Sciatic nerve (tissue), 2 donors: Measurements from ENCODE around the gene SAE1. TPM values are rescaled to one million over a fixed set of nuclear protein-coding genes. Genes with fewer than 3 reads are reported as not detected.

Source experiments
- ATAC-seq: fragments of 200-7000 bp; cut with Tn5 transposase; one replicate; pipeline ENCODE4 v1.9.1; 2020; ENCODE audit warnings: mild to moderate bottlenecking, moderate library complexity
- DNase-seq: peaks from one replicate; pipeline ENCODE4 v3.0.0-alpha.2; 2020; ENCODE audit warnings: low spot score
- intact Hi-C: fragments of 100-400 bp; cut with DNase I; formaldehyde crosslinking; loops from one replicate; pipeline ENCODE4 v1.14.2; 2022
- total RNA-seq: library from RNA; stranded (reverse); fragmentation: NEBNext Ultra II Directional; extraction: Animal tissue kit (Norgen Biotek cat#: 25700); gene quantifications from one replicate; pipeline ENCODE4 v1.2.1, GENCODE V29; 2021
- donor health status: DM: no; HTN: no; CAD: no.
- donor health status: DM: no; HTN: no; CAD: no.

The SAE1 gene
- total RNA-seq, 1 donor from 2014 or later: 41.8 TPM

DNA sequence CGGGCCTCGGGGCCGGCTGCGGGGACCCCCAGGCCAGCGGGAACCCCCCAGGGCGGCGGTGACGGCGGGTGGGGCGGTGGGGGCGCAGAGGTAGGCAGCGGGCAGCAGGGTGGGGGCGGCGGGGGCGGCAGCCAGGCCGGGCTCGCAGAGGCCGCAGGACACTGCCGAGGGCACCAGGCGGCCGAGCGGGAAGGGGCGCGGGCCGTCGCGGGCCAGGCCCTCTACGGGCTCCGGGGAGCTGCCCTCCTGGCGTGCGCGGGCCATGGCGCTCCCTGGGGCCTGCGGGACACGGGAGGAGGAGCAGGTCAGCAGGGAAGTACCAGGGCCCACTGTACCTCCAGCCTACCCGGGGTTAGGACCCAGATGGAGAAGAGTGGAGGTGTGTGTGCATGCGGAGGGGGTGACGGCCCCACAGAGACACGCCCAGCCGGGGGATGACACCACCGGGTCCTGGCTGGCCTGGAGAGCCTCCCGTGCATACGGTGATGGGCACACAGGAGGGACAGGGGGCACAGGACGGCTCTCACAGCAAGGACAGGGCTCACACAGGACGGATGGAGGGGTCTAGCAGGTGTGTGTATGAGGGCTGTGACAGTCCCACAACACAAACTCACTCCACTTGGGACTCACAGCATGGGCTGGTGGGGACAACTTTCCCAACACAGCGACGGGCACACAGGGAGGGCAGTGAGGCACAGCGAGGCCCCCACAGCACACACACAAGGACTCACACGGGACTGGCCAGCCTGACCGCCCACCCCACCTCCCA lies 97.7 kb downstream of the SAE1 start:
- no peak for DNase-seq
- intact Hi-C loops: no loop called here
- ATAC-seq: no peak

DNA sequence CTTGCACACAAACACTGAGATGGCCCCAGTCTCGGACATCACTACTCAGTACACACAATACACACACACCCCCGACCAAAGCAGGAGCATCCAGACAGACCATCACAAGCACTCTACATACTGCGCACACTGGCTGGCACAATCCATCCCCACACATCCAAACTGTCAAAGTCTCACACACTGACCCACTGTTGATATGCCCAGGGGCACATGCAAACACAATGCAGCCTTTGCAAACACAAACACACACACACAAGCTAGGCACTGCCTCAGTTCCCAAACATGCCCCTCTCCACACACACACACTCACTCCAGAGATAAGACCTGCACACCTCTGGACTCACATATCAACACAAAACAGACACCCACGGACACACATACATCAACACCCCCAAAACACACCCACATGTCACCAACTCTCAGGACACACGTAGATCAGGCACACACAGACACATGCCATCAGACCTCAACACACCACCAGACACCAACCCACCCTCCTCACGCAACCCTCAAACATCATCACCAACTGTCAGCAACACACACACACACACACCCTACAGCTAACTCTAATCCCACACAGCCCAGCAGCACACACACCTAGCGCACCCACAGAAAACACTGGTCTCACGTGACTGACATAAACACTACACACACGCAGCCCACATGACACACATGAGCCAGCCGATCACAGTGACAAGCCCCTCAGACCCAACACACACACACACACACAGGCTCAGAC lies 98.5 kb downstream of the SAE1 start:
- DNase-seq: no peak
- intact Hi-C loops: no loop called here
- ATAC-seq: peak; percentile 2

GRCh38 chr19:47229676-47230053 lies 99.0 kb downstream of the SAE1 start:
- no peak for DNase-seq
- ATAC-seq: no peak
- intact Hi-C loops: no loop called here

GRCh38 chr19:47230054-47230920 lies 99.7 kb downstream of the SAE1 start:
- peak; percentile 85 for DNase-seq
- no peak for ATAC-seq
- intact Hi-C loops: no loop called here

GRCh38 chr19:47230921-47231214 lies 100.2 kb downstream of the SAE1 start, which contains the start of gene BBC3:
Gene BBC3, minus strand, starts transcription at chr19:47231199. Its CDS starts 2,768 bp downstream, at chr19:47228431.
- ATAC-seq (no peak), DNase-seq (no peak)
- intact Hi-C loops: no loop called here

- intact Hi-C loops: no loop called here
- peak; percentile 94 for DNase-seq
- ATAC-seq: peak; percentile 72
Measured at GRCh38 chr19:47231215-47232054, 100.8 kb downstream of the SAE1 start.

DNA sequence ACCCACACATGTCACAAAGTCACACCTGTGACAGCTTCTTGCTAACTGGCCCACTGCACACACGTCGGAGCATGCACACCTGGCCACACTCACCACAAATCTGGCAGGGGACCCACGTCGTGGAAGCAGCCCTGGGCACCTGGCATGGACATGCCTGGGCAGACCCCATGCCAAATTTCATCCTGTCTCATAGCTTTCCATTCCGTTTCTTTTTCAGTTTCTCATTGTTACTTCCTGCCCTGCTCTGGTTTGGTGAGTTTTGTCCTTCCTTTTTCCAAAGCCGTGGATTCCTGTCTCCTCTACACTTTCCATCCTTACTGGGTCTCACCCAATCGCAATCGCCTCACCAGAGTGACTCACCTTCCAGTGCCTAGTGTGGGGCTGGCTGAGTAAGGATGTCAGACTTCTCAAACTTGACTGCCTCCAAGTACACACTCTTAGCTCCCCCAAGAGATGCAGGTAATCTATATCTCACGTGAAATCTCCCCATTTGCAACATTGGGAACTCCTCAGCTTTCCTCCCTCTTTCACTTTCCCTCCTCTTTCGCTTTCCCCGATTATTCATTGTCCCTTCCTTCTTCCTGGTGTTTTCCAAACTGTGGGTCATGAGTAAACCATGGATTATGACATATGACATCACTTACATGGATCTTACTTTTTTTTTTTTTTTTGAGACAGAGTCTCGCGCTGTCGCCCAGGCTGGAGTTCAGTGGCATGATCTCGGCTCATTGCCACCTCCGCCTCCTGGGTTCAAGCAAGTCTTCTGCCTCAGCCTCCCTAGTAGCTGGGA lies 102.0 kb downstream of the SAE1 start:
- ATAC-seq (no peak), DNase-seq (no peak)
- intact Hi-C loops: no loop called here

DNA sequence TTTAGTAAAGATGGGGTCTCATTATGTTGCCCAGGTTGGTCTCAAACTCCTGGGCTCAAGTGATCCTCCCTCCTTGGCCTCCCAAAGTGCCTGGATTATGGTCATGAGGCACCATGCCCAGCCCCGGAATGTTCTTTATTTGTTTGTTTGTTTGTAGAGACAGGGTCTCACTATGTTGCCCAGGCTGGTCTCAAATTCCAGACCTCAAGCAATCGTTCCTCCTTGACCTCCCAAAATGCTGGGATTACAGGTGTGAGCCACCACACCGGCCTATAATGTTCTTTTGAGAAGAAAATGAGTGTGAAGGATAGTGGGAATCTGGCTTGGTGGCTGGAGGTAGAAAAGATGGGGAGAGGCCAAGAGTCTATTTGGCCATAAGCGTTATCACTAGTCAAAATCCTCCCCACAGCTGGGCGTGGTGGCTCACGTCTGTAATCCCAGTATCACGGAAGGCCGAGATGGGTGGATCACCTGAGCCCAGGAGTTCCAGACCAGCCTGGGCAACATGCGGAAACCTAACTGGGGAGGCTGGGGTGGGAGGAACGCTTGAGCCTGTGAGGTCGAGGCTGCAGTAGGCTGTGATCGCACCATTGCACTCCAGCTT lies 105.5 kb downstream of the SAE1 start:
- intact Hi-C loops: no loop called here
- no peak for ATAC-seq
- no peak for DNase-seq

DNA sequence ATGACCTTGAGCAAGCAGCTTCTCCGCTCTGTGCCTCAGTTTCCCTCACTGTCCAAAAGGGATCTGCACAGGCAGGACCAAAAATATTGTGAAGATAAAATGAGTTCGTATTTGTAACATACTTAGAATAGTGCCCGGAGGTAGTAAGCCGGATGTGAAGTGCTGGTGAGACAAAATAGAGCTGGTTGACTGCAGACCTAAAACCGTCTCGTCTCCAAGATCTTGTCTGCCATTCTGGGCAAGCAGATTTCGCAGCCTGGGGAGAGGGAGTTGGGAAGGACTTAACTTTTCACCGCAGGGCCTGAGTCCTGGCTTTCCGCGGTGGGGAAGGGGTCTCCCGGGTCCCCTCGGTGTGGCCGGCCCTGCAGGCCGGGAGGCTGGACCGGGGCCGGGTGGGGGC lies 108.5 kb downstream of the SAE1 start:
- DNase-seq (no peak), ATAC-seq (no peak)
- intact Hi-C loops: no loop called here

DNA sequence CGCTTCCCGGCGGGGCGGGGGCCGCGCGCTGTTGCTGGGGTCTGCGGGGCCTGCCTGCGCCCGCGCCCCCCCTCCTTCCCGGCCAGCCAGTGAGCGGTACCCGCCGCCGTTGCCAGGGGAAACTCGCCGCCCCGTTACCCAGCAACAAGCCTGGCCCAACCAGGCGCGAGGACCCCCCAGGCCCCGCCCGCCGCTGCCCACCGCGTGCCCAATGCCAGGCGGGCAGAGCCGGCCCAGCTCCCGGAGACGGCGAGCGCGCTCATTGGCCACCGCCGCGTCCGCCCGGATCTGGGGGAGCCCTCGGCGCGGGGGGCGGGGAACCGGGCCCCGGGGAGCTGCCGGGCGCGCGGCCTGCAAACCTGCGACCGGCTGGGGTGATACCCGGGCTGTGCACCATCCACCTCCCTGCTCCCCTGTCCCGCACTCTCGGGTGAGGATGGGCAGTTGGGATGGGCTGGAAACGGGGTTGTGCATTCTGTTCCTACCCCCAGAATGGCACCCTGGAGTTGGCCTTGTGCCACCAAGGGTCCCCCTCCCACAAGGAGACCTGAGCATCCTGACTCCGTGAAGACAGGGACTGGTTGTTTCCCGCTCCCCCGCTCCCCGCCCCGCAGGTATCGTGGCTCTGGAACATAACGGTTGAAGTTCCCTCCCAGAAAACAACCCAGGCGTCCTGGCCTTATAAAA lies 109.1 kb downstream of the SAE1 start:
- ATAC-seq (no peak), DNase-seq (no peak)
- intact Hi-C loops: loop anchor here (5.0 kb wide), 1 partner anchor 32 kb away; no protein-coding TSS in a partner anchor

- intact Hi-C loops: loop anchor here (5.0 kb wide), 1 partner anchor 33 kb away; no protein-coding TSS in a partner anchor
- ATAC-seq (no peak), DNase-seq (no peak)
Measured at GRCh38 chr19:47240556-47240955, 109.9 kb downstream of the SAE1 start.

- DNase-seq (peak; percentile 76), ATAC-seq (peak; percentile 18)
- intact Hi-C loops: loop anchor here (5.0 kb wide), 1 partner anchor 34 kb away; no protein-coding TSS in a partner anchor
Measured at GRCh38 chr19:47240996-47241918, 110.6 kb downstream of the SAE1 start.

- no peak for DNase-seq
- ATAC-seq: no peak
- intact Hi-C loops: loop anchor here (5.0 kb wide), 1 partner anchor 35 kb away; no protein-coding TSS in a partner anchor
Measured at GRCh38 chr19:47241919-47242577, 111.4 kb downstream of the SAE1 start.

GRCh38 chr19:47243364-47243775 lies 112.7 kb downstream of the SAE1 start:
- ATAC-seq: no peak
- intact Hi-C loops: loop anchor here (5.0 kb wide), 1 partner anchor 36 kb away; no protein-coding TSS in a partner anchor
- no peak for DNase-seq
